ENCODE results near the gene LRRC3. TPM values are rescaled to one million over a fixed set of nuclear protein-coding genes. Genes with fewer than 3 reads are reported as not detected.
A peak's percentile ranks its signal among the peaks of the same experiment; 100 is the strongest.

Gene LRRC3
- total and polyA plus RNA-seq, 5 donors: 0.89 to 1.1 (median 1.0) TPM

DNA sequence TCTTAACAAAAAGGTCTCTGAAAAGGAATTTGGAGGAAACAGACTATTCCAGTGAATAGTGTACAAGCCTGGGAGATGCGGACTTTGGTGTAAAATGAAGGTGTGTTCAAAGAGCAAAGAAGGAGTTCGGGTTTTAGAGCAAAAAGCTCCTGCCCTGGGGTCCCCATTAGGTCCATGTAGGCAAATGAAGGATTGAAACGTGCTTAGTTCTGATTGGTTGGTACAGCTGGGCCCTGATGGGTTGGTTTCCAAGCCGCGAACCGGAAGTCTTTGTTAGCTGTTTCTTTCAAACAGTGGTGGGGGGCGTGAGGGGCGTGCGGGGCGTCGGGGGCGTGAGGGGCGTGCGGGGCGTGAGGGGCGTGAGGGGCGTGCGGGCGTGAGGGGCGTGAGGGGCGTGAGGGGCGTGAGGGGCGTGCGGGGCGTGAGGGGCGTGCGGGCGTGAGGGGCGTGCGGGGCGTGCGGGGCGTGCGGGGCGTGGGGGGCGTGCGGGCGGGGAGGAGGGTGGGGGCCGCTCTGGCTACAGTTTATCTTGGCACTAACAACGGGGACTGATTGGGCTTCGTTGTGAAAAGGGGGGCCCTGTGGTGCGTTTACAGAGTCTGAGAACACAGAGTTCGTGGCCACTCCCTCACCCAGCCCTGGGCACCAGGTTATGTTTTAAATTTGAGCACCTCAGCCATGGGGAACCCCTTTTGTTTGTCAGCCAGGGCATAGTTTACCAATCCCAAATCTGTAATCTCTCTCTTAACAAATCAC, 29.4 kb downstream of the LRRC3 start:
- Histone ChIP-seq H3K27ac (ENCODE audit: low read length) (no peak overlapping the region), H3K27me3 (ENCODE audit: control insufficient read depth, insufficient read depth) (no peaks in the 10 kb centered on the region), H3K4me1 (ENCODE audit: control insufficient read depth, insufficient read depth, low read length) (no peaks in the 10 kb centered on the region), H3K4me3 (ENCODE audit: low read length) (no peak overlapping the region), H3K9me3 (ENCODE audit: control insufficient read depth, low read length) (no peaks in the 10 kb centered on the region)
- DNase-seq (no peak), ATAC-seq (no peak)
- intact Hi-C loops (cut with DNase I): no loop called here
- WGBS: 91% methylated on average over 43 of the region's 43 CpGs

GRCh38 chr21:44485254-44485793, 30.0 kb downstream of the LRRC3 start:
- ATAC-seq: peak; percentile 76 to 78

GRCh38 chr21:44485796-44486195, 30.5 kb downstream of the LRRC3 start:
- Histone ChIP-seq H3K4me1 (ENCODE audit: control insufficient read depth, insufficient read depth, low read length) (no peaks in the 10 kb centered on the region), H3K9me3 (ENCODE audit: control insufficient read depth, low read length) (no peaks in the 10 kb centered on the region), H3K27me3 (ENCODE audit: control insufficient read depth, insufficient read depth) (no peaks in the 10 kb centered on the region), H3K27ac (ENCODE audit: low read length) (no peak overlapping the region), H3K4me3 (ENCODE audit: low read length) (no peak overlapping the region)
- ATAC-seq (peak in 1 of 2 donors; percentile 18), DNase-seq (no peak)
- intact Hi-C loops (cut with DNase I): no loop called here
- 57% methylated on average over 10 of the region's 10 CpGs for WGBS

More at GRCh38 chr21:44485254-44485793, 30.0 kb downstream of the LRRC3 start:
- H3K9me3 ChIP-seq (ENCODE audit: control insufficient read depth, low read length): no peaks in the 10 kb centered on the region
- no peaks in the 10 kb centered on the region for H3K4me1 ChIP-seq (ENCODE audit: control insufficient read depth, insufficient read depth, low read length)
- no peak overlapping the region for H3K27ac ChIP-seq (ENCODE audit: low read length)
- H3K4me3 ChIP-seq (ENCODE audit: low read length): no peak overlapping the region
- peak in 2 of 3 donors; percentile 82 for DNase-seq
- no peaks in the 10 kb centered on the region for H3K27me3 ChIP-seq (ENCODE audit: control insufficient read depth, insufficient read depth)
- intact Hi-C loops (cut with DNase I): no loop called here
- WGBS: 58% methylated on average over 25 of the region's 25 CpGs

DNA sequence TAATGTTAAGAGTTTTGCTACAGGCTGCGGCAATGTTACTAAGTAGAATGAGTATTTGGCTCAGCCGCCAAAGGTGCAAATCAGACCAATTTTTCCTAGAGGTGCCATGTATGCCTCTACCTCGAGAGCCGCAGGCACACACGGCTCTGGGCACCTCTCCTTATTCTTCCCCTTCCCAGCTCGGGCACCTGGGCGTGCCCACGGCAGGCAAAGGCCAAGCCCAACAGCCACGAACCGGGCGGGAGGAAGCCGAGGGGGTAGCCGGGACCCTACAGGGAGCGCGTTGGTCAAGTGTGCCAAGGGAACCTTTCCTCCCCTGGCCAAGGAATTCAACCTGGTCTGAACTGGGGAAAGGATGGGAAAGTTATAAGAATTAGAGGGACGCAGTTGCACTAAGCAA, 31.0 kb downstream of the LRRC3 start:
- no peak for ATAC-seq
- intact Hi-C loops (cut with DNase I): no loop called here
- Histone ChIP-seq H3K4me3 (ENCODE audit: low read length) (no peak overlapping the region), H3K4me1 (ENCODE audit: control insufficient read depth, insufficient read depth, low read length) (no peaks in the 10 kb centered on the region), H3K27me3 (ENCODE audit: control insufficient read depth, insufficient read depth) (no peaks in the 10 kb centered on the region), H3K9me3 (ENCODE audit: control insufficient read depth, low read length) (no peaks in the 10 kb centered on the region), H3K27ac (ENCODE audit: low read length) (no peak overlapping the region)
- WGBS: 83% methylated on average over 16 of the region's 16 CpGs
- no peak for DNase-seq

DNA sequence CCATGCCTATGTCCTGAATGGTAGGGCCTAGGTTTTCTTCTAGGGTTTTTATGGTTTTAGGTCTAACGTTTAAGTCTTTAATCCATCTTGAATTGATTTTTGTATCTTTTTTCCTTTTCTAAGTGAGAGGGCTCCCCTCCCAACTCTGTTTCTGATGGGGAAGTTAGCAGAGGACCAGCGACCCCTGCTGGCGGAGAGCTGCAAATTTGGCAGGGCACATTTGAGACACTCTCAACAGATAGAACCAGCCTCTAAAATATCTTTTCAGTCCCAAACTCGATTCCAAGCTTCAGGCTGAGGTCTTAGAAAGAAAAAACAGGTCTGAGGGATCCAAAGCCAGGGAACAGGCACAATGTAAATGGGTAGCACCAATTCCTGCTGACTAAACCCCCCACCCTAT, 32.5 kb downstream of the LRRC3 start:
- Histone ChIP-seq H3K9me3 (ENCODE audit: control insufficient read depth, low read length) (no peaks in the 10 kb centered on the region), H3K27me3 (ENCODE audit: control insufficient read depth, insufficient read depth) (no peaks in the 10 kb centered on the region), H3K4me1 (ENCODE audit: control insufficient read depth, insufficient read depth, low read length) (no peaks in the 10 kb centered on the region), H3K4me3 (ENCODE audit: low read length) (no peak overlapping the region), H3K27ac (ENCODE audit: low read length) (no peak overlapping the region)
- intact Hi-C loops (cut with DNase I): no loop called here
- DNase-seq (no peak), ATAC-seq (no peak)
- 26% methylated on average over 4 of the region's 4 CpGs for WGBS

GRCh38 chr21:44489962-44490361, 34.7 kb downstream of the LRRC3 start:
- intact Hi-C loops (cut with DNase I): no loop called here
- Histone ChIP-seq H3K9me3 (ENCODE audit: control insufficient read depth, low read length) (no peaks in the 10 kb centered on the region), H3K4me1 (ENCODE audit: control insufficient read depth, insufficient read depth, low read length) (no peaks in the 10 kb centered on the region), H3K27ac (ENCODE audit: low read length) (no peak overlapping the region), H3K4me3 (ENCODE audit: low read length) (no peak overlapping the region), H3K27me3 (ENCODE audit: control insufficient read depth, insufficient read depth) (no peaks in the 10 kb centered on the region)
- DNase-seq (no peak), ATAC-seq (no peak)
- 27% methylated on average over 7 of the region's 7 CpGs for WGBS

GRCh38 chr21:44490405-44490804, 35.1 kb downstream of the LRRC3 start:
- Histone ChIP-seq H3K9me3 (ENCODE audit: control insufficient read depth, low read length) (no peaks in the 10 kb centered on the region), H3K4me3 (ENCODE audit: low read length) (no peak overlapping the region), H3K27ac (ENCODE audit: low read length) (no peak overlapping the region), H3K4me1 (ENCODE audit: control insufficient read depth, insufficient read depth, low read length) (no peaks in the 10 kb centered on the region), H3K27me3 (ENCODE audit: control insufficient read depth, insufficient read depth) (no peaks in the 10 kb centered on the region)
- 96% methylated on average over 19 of the region's 19 CpGs for WGBS
- intact Hi-C loops (cut with DNase I): no loop called here
- DNase-seq: no peak
- ATAC-seq: no peak

GRCh38 chr21:44490816-44491215, 35.5 kb downstream of the LRRC3 start:
- ATAC-seq: no peak
- Histone ChIP-seq H3K27ac (ENCODE audit: low read length) (no peak overlapping the region), H3K4me1 (ENCODE audit: control insufficient read depth, insufficient read depth, low read length) (no peaks in the 10 kb centered on the region), H3K4me3 (ENCODE audit: low read length) (no peak overlapping the region), H3K27me3 (ENCODE audit: control insufficient read depth, insufficient read depth) (no peaks in the 10 kb centered on the region), H3K9me3 (ENCODE audit: control insufficient read depth, low read length) (no peaks in the 10 kb centered on the region)
- DNase-seq: no peak
- intact Hi-C loops (cut with DNase I): no loop called here
- 85% methylated on average over 9 of the region's 9 CpGs for WGBS

DNA sequence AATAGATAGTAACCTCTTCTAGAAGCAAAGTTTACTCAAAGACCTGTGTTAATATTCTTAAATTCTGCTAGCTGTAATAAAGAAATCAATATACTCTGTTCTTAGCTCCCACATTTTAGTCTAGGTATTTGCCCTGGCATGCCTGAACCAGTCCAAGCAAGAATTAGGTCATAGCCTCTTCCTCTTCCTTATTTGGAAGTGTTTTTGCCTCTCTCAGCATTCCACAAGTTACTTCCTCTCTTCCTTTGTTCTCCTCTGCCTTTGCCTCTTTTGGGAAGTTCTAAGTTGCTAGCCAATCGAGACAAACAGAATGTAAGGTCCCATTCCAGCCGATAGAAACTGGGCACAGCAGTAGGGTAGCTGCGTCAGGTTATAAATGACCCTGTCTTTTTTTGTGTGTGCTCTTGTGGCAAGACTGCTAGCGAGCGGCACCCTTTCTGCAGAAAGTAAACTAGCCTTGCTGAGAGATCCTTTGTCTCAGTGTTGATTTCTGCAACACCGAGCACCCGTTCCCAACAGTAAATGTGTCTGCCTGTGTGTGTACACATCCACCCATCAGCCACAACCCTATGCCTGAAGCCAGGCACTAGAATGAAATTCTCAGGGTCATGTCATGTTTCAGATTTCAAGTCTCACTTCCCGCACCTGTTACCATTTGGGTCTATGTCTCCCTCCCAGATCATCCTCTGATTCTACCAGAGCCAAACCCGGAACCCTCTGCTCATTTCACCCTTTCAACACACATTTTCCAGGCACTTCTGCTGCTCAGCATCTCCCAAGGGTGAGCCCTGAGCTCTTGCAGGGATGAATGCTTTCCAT, 37.5 kb downstream of the LRRC3 start:
- ATAC-seq (no peak), DNase-seq (no peak)
- Histone ChIP-seq H3K27me3 (ENCODE audit: control insufficient read depth, insufficient read depth) (no peaks in the 10 kb centered on the region), H3K4me3 (ENCODE audit: low read length) (no peak overlapping the region), H3K9me3 (ENCODE audit: control insufficient read depth, low read length) (no peaks in the 10 kb centered on the region), H3K4me1 (ENCODE audit: control insufficient read depth, insufficient read depth, low read length) (peaks cover 3% of the 10 kb centered on the region), H3K27ac (ENCODE audit: low read length) (no peak overlapping the region)
- intact Hi-C loops (cut with DNase I): no loop called here
- WGBS: 90% methylated on average over 9 of the region's 9 CpGs

DNA sequence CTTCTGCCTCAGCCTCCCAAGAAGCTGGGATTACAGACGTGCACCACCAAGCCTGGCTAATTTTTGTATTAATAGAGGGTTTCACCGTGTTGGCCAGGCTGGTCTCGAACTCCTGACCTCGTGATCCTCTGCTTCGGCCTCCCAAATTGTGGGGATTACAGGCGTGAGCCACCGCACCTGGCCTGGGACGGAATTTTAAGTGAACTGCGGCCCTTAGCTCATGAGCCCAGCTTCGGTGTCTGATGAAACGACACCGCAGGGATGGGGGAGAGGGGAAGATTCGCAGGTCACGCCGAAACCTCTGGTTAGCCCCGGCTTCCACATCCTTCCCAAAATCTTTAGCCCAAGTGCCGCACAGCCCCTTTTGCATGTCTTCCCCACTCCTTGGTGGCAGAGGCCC, 39.1 kb downstream of the LRRC3 start:
- no peaks in the 10 kb centered on the region for H3K9me3 ChIP-seq (ENCODE audit: control insufficient read depth, low read length)
- intact Hi-C loops (cut with DNase I): no loop called here
- DNase-seq: no peak
- no peak for ATAC-seq
- 91% methylated on average over 17 of the region's 17 CpGs for WGBS
- H3K27ac ChIP-seq (ENCODE audit: low read length): no peak overlapping the region
- H3K27me3 ChIP-seq (ENCODE audit: control insufficient read depth, insufficient read depth): no peaks in the 10 kb centered on the region
- H3K4me1 ChIP-seq (ENCODE audit: control insufficient read depth, insufficient read depth, low read length): peaks cover 3% of the 10 kb centered on the region
- H3K4me3 ChIP-seq (ENCODE audit: low read length): no peak overlapping the region

DNA sequence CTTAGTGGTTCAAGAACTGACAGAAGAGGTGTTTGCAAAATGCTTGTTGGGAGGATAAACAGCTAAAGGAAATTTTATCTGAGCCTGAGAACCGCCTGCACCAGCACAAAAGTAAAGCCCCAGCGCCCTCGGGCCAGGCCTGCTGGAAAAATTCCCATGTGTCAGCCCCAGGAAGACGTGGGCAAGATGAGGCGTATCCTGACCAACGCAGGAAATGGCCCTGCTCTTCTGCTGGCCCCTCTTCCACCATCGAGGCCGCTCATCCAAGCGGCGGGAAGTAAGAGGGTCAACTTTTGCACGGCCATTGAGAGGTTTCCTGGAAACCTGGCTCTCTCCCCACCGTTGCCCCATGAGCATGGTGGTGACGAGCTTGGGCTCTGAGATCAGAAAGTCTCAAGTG, 39.6 kb downstream of the LRRC3 start:
- WGBS: 65% methylated on average over 13 of the region's 13 CpGs
- intact Hi-C loops (cut with DNase I): no loop called here

More for the DNA sequence above, 39.6 kb downstream of the LRRC3 start:
- no peaks in the 10 kb centered on the region for H3K27me3 ChIP-seq (ENCODE audit: control insufficient read depth, insufficient read depth)
- no peak overlapping the region for H3K27ac ChIP-seq (ENCODE audit: low read length)
- peaks cover 3% of the 10 kb centered on the region for H3K4me1 ChIP-seq (ENCODE audit: control insufficient read depth, insufficient read depth, low read length)
- H3K9me3 ChIP-seq (ENCODE audit: control insufficient read depth, low read length): no peaks in the 10 kb centered on the region
- DNase-seq: no peak
- no peak overlapping the region for H3K4me3 ChIP-seq (ENCODE audit: low read length)
- no peak for ATAC-seq

Data from right cardiac atrium (tissue), 5 donors.